ENCODE data around the gene CSTA. TPM values are rescaled to one million over a fixed set of nuclear protein-coding genes. Genes with fewer than 3 reads are reported as not detected.

CSTA gene
- total and polyA plus RNA-seq, 2 of the 8 experiments (the other 6 are each of a cell fraction or from before 2014, with no cell fraction given), result not detected

DNA sequence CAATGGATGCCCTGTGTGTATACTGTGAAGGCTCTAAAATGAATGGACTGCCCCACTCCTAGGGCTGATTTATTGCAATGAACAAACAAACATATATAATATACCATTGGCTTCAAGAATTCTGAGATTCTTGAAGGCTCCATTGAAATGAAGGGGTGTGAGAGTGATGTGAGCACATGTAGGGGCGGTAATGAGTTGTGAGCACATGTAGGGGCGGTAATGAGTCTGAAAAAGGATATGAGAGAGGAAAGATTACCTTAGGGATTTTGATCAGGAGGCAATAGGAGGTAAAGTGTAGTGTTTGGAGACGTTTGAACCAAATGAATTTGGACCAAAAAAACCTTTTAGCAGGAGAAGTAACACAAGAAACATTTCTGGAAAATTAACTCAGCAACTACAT is 62.7 kb downstream of the CSTA start:
- 82% methylated on average over 3 of the region's 3 CpGs; no CpG with 5 or more reads in 1 of the 2 experiments for WGBS, 2 experiments (ENCODE audit: extremely low coverage in 1 of 2, insufficient coverage in 1 of 2, insufficient read length in 1 of 2, insufficient replicate concordance in 2 of 2, low coverage in 1 of 2, low lambda C conversion rate in 2 of 2, missing lambda C conversion rate in 1 of 2)
- peaks cover 0 to 36% of the 10 kb centered on the region in 2 experiments; a peak in 2 of 4 replicates for H3K79me2 ChIP-seq (ENCODE audit: control insufficient read depth in 1 of 2, insufficient read depth in 2 of 2, low read length in 2 of 2)
- H3K23me2 ChIP-seq (ENCODE audit: low read depth, low read length), result peaks cover 11% of the 10 kb centered on the region
- H4K5ac ChIP-seq (ENCODE audit: insufficient read length, low read depth, low read length), result no peak overlapping the region
- DNase-seq (ENCODE audit: low read depth in 1 of 2, low spot score in 2 of 2) (no peak), FAIRE-seq (no peak)
- no peak overlapping the region for H3K9ac ChIP-seq (replicated peaks in 1 of 4; ENCODE audit: extremely low read depth in 1 of 4, low read depth in 3 of 4, low read length in 3 of 4)
- H2AFZ ChIP-seq (ENCODE audit: low read length), result no peak overlapping the region
- no peak overlapping the region for H3K56ac ChIP-seq (replicated peaks; ENCODE audit: insufficient read length, low read depth, low read length)
- H4K20me1 ChIP-seq (replicated peaks in 1 of 2; ENCODE audit: control insufficient read depth in 1 of 2, insufficient read depth in 2 of 2, low read length in 2 of 2), result peaks cover 0 to 2% of the 10 kb centered on the region in 2 experiments
- H3K4me1 ChIP-seq (replicated peaks in 1 of 4; ENCODE audit: control insufficient read depth in 3 of 4, insufficient read depth in 4 of 4, low read length in 3 of 4), result peaks cover 0 to 6% (median 3%) of the 10 kb centered on the region in 4 experiments; a peak in 4 of 7 replicates
- H3K14ac ChIP-seq (ENCODE audit: insufficient read length), result no peak overlapping the region
- no peak overlapping the region for H3K18ac ChIP-seq (ENCODE audit: extremely low read depth, low read length)
- no peak overlapping the region for H2BK15ac ChIP-seq (ENCODE audit: low read length)
- CTCF ChIA-PET (ENCODE audit: partially characterized antibody), result no interaction called here
- no peak overlapping the region for H2BK20ac ChIP-seq (ENCODE audit: low read length)
- H2BK120ac ChIP-seq (replicated peaks; ENCODE audit: low read depth, low read length), result no peak overlapping the region
- POLR2A ChIA-PET (ENCODE audit: partially characterized antibody), result no interaction called here
- H3K27me3 ChIP-seq (replicated peaks in 1 of 4; ENCODE audit: control insufficient read depth in 3 of 4, extremely low read depth in 1 of 4, insufficient read depth in 3 of 4, low read length in 3 of 4), result no peaks in the 10 kb centered on the region
- no peak overlapping the region for H2AK5ac ChIP-seq (ENCODE audit: low read depth, low read length)
- H3K4me3 ChIP-seq (ENCODE audit: extremely low read depth in 1 of 4, insufficient read depth in 2 of 4, low read depth in 3 of 4, low read length in 4 of 4), result no peak overlapping the region
- no peak overlapping the region for H4K91ac ChIP-seq (replicated peaks; ENCODE audit: insufficient read length, low read length)
- H3K23ac ChIP-seq (ENCODE audit: insufficient read length), result no peak overlapping the region
- no peak overlapping the region for H3K4ac ChIP-seq (replicated peaks; ENCODE audit: insufficient read length, low read depth, low read length)
- TF ChIP-seq, protein P1, sequence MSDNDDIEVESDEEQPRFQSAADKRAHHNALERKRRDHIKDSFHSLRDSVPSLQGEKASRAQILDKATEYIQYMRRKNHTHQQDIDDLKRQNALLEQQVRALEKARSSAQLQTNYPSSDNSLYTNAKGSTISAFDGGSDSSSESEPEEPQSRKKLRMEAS (IDR thresholded peaks at IDR 0.05), result peak; percentile 29; the same call in 1 of the 2 replicates
- TF ChIP-seq SP4 (IDR thresholded peaks at IDR 0.05; ENCODE audit: low read length), result no peak
- TF ChIP-seq, protein P2, sequence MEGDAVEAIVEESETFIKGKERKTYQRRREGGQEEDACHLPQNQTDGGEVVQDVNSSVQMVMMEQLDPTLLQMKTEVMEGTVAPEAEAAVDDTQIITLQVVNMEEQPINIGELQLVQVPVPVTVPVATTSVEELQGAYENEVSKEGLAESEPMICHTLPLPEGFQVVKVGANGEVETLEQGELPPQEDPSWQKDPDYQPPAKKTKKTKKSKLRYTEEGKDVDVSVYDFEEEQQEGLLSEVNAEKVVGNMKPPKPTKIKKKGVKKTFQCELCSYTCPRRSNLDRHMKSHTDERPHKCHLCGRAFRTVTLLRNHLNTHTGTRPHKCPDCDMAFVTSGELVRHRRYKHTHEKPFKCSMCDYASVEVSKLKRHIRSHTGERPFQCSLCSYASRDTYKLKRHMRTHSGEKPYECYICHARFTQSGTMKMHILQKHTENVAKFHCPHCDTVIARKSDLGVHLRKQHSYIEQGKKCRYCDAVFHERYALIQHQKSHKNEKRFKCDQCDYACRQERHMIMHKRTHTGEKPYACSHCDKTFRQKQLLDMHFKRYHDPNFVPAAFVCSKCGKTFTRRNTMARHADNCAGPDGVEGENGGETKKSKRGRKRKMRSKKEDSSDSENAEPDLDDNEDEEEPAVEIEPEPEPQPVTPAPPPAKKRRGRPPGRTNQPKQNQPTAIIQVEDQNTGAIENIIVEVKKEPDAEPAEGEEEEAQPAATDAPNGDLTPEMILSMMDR (IDR thresholded peaks at IDR 0.05; ENCODE audit: control extremely low read depth in 1 of 3, insufficient read depth in 1 of 3, low read depth in 1 of 3, low read length in 3 of 3), result peak in 1 of 3 experiments; percentile 8; a peak in 1 of 4 replicates
- no peak overlapping the region for H4K8ac ChIP-seq (ENCODE audit: extremely low read depth, insufficient read depth, low read length)
- H2BK12ac ChIP-seq (ENCODE audit: low read depth, low read length), result no peak overlapping the region
- no peak overlapping the region for H2BK5ac ChIP-seq (ENCODE audit: low read depth, low read length)
- no peaks in the 10 kb centered on the region for H3K9me3 ChIP-seq (ENCODE audit: insufficient read depth in 2 of 2, low read depth in 1 of 2, low read length in 1 of 2)
- H3K36me3 ChIP-seq (ENCODE audit: control insufficient read depth in 2 of 4, insufficient read depth in 4 of 4, low read length in 3 of 4), result peaks cover 0 to 7% (median 0%) of the 10 kb centered on the region in 4 experiments; a peak in 1 of 8 replicates
- no peak overlapping the region for H3K27ac ChIP-seq (ENCODE audit: low read depth, low read length)
- no peak overlapping the region for H3K4me2 ChIP-seq (ENCODE audit: insufficient read depth in 1 of 2, low read depth in 2 of 2, low read length in 2 of 2)
- peaks cover 2% of the 10 kb centered on the region; the same call in 1 of the 2 replicates for H3K79me1 ChIP-seq (ENCODE audit: low read depth, low read length)

All from H1 (cell line).